Osteocyte (in vitro differentiated cells): ENCODE measurements around the gene TMEM182. TPM values are rescaled to one million over a fixed set of nuclear protein-coding genes. Genes with fewer than 3 reads are reported as not detected.

ENCODE experiments used
- DNase-seq: peaks from one replicate; pipeline ENCODE4 v3.0.0; 2021; ENCODE audit warnings: mixed read lengths; ENCODE audit not compliant: unreplicated experiment; ENCODE audit errors: extremely low spot score
- H3K27ac Mint-ChIP-seq: one replicate; pipeline ENCODE4 v1.8.0; 2021; ENCODE audit warnings: mild to moderate bottlenecking, mixed read lengths; ENCODE audit not compliant: unreplicated experiment
- H3K27me3 Mint-ChIP-seq: one replicate; pipeline ENCODE4 v1.8.0; 2021; ENCODE audit warnings: mixed read lengths; ENCODE audit not compliant: unreplicated experiment
- H3K36me3 Mint-ChIP-seq: one replicate; pipeline ENCODE4 v1.8.0; 2021; ENCODE audit warnings: mixed read lengths; ENCODE audit not compliant: unreplicated experiment
- H3K4me1 Mint-ChIP-seq: one replicate; pipeline ENCODE4 v1.8.0; 2021; ENCODE audit warnings: mixed read lengths; ENCODE audit not compliant: unreplicated experiment
- H3K4me3 Mint-ChIP-seq: one replicate; pipeline ENCODE4 v1.8.0; 2021; ENCODE audit warnings: mild to moderate bottlenecking, moderate library complexity, mixed read lengths; ENCODE audit not compliant: unreplicated experiment
- H3K9me3 Mint-ChIP-seq: one replicate; pipeline ENCODE4 v1.8.0; 2021; ENCODE audit warnings: mixed read lengths; ENCODE audit not compliant: unreplicated experiment
- total RNA-seq: library from RNA; stranded (reverse); gene quantifications from 2 replicates; pipeline ENCODE4 v1.2.1, GENCODE V29; 2021
- TF ChIP-seq, protein P1 (sequence below): fragments of 200-600 bp; sonication (generic); IDR thresholded peaks from 2 replicates; pipeline ENCODE4 v1.5.0; 2021; ENCODE audit warnings: antibody characterized with exemption, mild to moderate bottlenecking, moderate library complexity

TMEM182 gene
- total RNA-seq, 1 donor from 2014 or later = 2.7 TPM

DNA sequence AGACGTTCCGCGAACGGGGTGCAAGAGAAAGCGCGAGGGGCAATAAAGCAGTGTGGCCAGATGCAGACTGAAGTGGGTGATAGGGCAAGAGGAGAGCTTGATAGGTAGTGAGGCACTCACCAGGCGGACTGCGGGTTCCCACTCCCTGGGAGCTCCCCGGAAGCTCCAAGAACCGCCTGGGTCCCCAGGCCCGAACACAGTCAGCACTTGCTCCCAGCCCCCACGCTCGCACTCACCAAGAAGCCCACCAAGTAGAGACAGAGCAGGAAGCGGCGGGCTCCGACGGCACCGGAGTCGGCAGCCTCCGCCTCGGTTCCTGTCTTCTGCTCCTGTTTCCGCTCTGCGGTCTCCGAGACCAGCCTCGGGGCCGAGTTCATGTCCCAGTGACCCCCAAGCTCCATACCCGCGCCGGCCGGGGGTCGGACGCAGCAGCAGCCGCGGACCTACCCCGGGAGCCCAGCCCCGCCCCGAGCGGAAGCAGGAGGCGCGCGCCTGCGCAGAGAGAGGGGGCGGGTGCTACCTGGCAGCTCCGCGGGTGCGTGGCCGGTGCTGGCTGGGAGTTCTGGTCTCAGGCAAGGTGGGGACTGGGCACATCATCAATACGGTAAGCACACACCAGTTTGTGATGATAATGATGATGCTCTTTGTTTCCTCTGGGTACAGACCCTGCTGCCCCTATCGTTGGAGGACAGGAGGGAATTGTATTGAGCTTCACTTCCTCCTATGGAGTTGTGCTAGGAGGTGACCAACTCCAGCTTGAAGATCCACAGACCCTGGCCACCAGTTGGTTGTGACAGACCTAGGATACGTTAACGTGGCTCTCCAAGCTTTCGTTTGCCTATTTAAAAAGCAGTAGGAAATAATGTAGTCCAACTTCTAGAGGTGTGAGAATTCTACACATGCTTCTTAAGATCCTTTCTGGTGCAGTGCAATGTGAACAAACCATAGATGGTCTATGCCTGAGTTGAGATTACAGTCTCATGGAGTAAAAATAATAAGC lies 25.1 kb upstream of the TMEM182 start:
- Mint-ChIP-seq H3K4me3 (peak overlapping the region; percentile 97), H3K9me3 (no peaks in the 10 kb centered on the region), H3K36me3 (peaks cover 2% of the 10 kb centered on the region), H3K27ac (peak overlapping the region; percentile 67), H3K27me3 (peaks cover 1% of the 10 kb centered on the region), H3K4me1 (peaks cover 22% of the 10 kb centered on the region)
- peak; percentile 93 for DNase-seq
- TF ChIP-seq, protein P1, sequence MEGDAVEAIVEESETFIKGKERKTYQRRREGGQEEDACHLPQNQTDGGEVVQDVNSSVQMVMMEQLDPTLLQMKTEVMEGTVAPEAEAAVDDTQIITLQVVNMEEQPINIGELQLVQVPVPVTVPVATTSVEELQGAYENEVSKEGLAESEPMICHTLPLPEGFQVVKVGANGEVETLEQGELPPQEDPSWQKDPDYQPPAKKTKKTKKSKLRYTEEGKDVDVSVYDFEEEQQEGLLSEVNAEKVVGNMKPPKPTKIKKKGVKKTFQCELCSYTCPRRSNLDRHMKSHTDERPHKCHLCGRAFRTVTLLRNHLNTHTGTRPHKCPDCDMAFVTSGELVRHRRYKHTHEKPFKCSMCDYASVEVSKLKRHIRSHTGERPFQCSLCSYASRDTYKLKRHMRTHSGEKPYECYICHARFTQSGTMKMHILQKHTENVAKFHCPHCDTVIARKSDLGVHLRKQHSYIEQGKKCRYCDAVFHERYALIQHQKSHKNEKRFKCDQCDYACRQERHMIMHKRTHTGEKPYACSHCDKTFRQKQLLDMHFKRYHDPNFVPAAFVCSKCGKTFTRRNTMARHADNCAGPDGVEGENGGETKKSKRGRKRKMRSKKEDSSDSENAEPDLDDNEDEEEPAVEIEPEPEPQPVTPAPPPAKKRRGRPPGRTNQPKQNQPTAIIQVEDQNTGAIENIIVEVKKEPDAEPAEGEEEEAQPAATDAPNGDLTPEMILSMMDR = peak; percentile 26

DNA sequence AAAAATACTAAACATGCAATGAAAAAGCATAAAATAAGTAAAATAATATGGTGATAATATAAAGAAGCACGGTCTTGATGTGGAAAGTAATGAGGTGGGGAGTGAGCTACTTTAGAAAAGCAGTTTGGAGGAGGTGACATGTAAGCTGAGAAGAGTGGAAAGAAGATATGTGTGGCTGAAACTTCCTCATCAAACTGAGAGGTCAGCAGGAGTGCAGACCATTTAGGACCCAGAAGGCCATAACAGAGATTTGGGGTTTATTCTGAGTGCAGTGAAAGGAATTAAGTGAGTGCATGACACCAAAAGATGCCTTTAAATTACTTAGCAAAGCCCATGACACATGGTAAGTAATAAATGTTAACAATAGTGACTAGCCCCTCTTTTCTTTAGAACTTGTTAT lies 24.4 kb upstream of the TMEM182 start:
- Mint-ChIP-seq H3K4me1 (peaks cover 22% of the 10 kb centered on the region), H3K9me3 (no peaks in the 10 kb centered on the region), H3K36me3 (no peaks in the 10 kb centered on the region), H3K4me3 (peak overlapping the region; percentile 97), H3K27me3 (peaks cover 1% of the 10 kb centered on the region), H3K27ac (no peak overlapping the region)
- TF ChIP-seq, protein P1 = no peak
- DNase-seq = no peak

DNA sequence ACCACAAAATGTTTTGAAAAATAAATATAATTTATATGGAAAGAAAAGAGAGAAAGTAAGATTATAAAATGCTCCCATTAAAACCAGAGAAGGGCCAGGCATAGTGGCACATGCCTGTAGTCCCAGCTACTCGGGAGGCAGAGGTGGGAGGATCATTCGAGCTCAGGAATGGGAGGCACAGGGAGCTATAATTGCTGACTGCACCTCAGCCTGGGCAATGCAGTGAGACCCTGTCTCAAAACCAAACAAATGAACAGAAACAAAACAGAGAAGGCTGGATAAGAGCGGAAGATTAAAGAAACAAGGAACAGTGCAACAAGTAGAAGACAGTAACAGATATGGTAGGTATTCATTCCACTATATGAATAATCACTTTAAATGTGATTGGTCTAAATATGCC lies 18.6 kb upstream of the TMEM182 start:
- H3K27ac Mint-ChIP-seq = no peak overlapping the region
- peaks cover 7% of the 10 kb centered on the region for H3K9me3 Mint-ChIP-seq
- H3K36me3 Mint-ChIP-seq = no peaks in the 10 kb centered on the region
- peaks cover 11% of the 10 kb centered on the region for H3K27me3 Mint-ChIP-seq
- TF ChIP-seq, protein P1 = no peak
- H3K4me3 Mint-ChIP-seq = no peak overlapping the region
- DNase-seq = no peak
- no peaks in the 10 kb centered on the region for H3K4me1 Mint-ChIP-seq

DNA sequence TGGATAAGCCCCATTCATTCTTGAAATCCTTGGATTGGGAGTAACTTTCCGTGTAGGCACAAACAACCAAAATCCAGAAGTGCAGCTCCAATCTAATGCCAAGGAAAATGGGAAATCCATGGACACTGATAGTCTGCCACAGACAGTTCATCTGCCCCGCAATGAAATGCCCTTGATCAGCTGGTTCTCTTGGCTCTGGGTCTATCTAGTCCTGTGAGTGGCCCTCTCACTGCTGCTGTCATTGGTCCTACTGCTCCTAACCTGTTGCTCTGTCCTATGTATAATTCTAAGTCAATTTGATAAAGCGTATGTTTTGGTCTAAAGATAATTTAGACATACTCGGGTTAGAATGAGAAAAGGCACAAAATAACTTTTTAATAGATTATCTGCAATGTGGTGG lies 13.7 kb upstream of the TMEM182 start:
- Mint-ChIP-seq H3K9me3 (peaks cover 7% of the 10 kb centered on the region), H3K27ac (no peak overlapping the region), H3K4me1 (no peaks in the 10 kb centered on the region), H3K36me3 (no peaks in the 10 kb centered on the region), H3K27me3 (peaks cover 9% of the 10 kb centered on the region), H3K4me3 (no peak overlapping the region)
- TF ChIP-seq, protein P1 = no peak
- no peak for DNase-seq

DNA sequence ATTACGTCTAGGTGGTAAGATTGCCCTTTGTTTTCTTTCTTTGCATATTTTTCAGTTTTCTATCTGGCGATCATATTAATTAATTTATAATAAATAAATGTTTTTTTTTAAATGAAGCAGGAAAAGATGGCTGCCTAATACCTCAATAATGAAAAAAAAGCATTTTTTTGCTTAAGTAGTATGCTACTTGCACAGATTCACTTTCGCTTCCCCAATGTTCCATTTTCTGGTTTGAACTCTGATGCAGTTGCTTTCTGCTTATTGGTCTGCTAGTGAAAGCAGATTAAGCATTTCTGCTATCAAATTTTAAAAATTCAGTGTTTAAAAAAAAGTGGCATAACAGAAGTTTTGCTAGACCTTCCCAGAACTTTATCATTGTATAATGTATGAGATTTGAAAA lies 11.9 kb upstream of the TMEM182 start:
- Mint-ChIP-seq H3K9me3 (peaks cover 4% of the 10 kb centered on the region), H3K27ac (no peak overlapping the region), H3K27me3 (peaks cover 2% of the 10 kb centered on the region), H3K4me3 (no peak overlapping the region), H3K4me1 (no peaks in the 10 kb centered on the region), H3K36me3 (no peaks in the 10 kb centered on the region)
- TF ChIP-seq, protein P1 = no peak
- DNase-seq = no peak
